ENCODE results near the gene MIA2. TPM values are rescaled to one million over a fixed set of nuclear protein-coding genes. Genes with fewer than 3 reads are reported as not detected.
"Not testable (repeated sequence)": the region's sequence is repeated elsewhere in the genome, so short reads cannot be mapped to it uniquely, and the experiment has no call there.

Gene MIA2
- total RNA-seq, 1 experiment from 2014 or later = 10.9 TPM

GRCh38 chr14:39266871-39267607 is 33.3 kb downstream of the MIA2 start:
- DNase-seq (ENCODE audit: low spot score) = peak; percentile 49

GRCh38 chr14:39267608-39268005 is 33.9 kb downstream of the MIA2 start:
- peak; percentile 4 for DNase-seq (ENCODE audit: low spot score)

DNA sequence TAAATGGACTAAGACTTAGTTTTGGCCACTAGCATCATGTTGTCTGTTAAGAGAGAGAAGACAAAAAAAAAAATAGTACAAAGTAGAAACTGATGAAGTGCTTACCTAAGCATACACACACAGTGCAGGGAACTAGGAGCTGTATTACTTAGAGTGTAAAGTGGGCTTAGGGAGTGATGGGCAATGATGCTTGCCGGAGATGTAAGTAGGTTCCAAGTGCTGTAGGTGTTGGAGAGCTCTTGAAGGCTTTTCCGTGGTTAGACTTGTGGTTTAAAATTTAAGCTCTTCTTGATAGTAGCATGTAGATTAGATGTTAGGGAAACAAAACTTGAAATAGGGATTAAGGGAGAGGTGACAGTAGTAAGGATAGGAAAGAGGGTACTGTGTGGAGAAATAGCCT is 34.7 kb downstream of the MIA2 start:
- DNase-seq (ENCODE audit: low spot score) = peak; percentile 2

- no peak for DNase-seq (ENCODE audit: low spot score)
Observed at GRCh38 chr14:39272918-39273317, 39.2 kb downstream of the MIA2 start.

DNA sequence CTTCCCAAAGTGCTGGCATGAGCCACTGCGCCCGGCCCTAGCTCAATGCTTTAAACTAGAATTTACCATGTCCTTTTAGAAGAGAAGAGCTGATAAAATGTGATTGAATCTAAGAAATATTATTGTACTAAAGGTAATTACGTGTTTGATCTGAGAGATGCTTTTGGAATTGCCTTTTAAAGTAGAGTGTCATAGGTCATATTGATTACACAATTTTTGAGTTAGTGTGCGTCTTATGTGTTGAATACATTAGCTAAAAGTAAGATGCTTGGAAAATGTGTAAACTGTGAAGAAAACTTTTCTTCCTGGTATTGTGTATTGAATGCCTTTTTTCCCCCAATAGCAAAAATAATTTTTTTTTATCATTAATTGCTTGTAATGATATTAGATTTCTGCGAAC is 41.7 kb downstream of the MIA2 start:
- DNase-seq (ENCODE audit: low spot score) = no peak

DNA sequence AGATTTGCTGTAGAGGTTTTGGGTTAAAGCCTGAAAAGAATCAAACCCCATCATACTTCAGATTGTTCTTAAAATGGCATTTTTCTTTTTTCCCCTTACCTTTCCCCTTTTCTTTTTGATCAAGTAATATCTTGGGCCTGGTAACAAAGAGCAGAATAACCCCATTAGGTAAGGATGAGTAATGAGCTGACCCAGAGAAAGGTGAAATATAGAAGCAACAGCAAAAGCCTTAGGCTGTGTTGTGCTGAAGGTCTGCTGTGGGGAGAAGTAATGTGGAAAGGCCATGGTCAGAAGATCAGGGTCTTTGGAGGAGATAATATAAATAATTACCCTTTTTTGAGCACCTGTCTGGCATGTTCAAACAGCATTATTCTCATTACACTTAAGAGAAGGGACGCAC is 42.3 kb downstream of the MIA2 start:
- DNase-seq (ENCODE audit: low spot score) = no peak

DNA sequence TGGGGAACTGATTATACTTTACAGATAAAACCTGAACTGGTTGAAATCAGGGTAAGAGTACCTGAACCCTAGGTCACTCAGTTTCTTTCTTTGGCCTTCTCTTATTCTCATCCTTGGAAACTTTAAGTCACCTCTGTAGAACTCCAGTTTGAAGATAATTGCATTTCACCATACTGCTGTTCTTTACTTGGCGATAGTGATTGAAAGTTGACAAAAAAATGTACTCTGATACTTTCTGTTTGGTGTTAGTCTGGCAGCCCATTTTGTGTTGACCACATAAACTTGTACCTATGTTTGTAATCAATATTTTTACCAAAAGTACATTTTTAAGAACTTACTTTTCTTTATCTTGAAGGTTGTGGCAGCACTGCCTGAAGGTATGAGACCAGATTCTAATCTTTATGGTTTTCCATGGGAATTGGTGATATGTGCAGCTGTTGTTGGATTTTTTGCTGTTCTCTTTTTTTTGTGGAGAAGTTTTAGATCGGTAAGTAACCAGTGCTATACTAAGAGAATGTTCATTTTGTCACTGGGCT is 42.9 kb downstream of the MIA2 start:
- DNase-seq (ENCODE audit: low spot score) = no peak

DNA sequence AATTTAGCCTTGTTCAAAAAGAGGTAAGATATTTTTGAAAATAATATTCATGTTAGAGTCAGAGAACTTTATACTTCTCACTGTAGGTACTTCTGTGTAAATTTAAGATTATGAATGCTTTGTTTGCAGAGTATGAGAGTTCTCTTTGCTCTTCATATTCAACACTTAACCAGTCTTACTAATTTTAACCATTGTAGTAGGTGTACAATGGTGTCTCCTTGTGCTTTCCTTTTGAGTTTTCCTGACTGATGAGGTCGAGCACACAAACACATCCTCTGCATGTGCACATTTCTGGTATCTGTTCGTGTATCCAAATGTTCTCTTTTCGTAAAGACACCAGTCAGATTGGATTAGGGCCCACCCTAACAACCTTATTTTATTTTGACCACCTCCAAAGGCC is 45.8 kb downstream of the MIA2 start:
- DNase-seq (ENCODE audit: low spot score) = no peak

DNA sequence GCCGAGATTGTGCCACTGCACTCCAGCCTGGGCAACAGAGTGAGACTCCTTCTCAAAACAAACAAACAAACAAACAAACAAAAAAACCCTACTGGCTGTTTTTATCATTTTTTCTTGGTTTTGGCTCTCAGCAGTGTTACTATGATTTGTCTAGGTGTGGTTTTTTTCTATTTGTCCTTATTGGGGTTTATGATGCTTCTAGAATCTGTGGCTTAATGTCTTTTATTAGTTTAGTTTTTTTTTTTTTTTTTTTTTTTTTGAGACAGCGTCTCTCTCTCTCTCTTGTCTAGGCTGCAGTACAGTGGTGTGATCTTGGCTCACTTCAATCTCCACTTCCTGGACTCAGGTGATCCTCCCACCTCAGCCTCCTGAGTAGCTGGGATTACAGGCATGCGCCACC is 47.0 kb downstream of the MIA2 start:
- DNase-seq (ENCODE audit: low spot score) = not testable (repeated sequence)

DNA sequence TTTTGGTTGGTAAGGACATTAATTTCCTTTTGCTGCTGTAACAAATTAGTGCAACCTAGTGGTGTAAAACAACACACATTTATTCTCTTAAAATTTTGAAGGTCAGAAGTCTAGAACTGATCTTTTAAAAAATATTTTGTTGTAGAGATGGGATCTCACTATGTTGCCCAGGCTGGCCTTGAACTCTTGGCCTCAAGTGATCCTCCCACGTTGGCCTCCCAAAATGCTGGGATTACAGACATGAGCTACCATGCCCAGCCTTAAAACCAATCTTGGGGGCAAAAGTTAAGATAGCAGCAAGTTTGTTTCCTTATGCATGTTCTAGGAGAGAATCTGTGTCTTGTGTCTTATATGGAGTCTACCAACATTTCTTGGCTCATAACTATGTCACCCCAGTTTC is 55.8 kb downstream of the MIA2 start:
- no peak for DNase-seq (ENCODE audit: low spot score)

DNA sequence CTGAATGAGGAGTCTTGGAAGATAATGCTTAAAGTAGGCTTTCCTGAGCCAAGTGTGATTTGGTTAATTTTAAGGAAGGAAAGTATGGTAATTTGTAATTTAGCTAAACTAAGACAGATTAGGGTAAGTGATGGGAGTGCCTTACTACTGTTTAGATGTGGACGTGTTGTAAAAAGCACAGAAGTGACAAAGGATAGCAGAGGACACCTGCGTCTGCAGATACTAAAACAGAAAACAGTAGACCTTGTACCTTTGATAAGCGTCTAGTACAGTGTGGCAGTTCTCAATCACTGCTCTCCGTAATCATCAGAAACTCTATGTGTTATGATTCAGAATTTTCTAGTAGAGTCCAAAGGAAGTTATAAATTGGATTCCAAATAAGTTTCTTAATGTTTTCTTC is 58.0 kb downstream of the MIA2 start:
- no peak for DNase-seq (ENCODE audit: low spot score)

GRCh38 chr14:39293629-39294028 is 59.9 kb downstream of the MIA2 start:
- DNase-seq (ENCODE audit: low spot score) = no peak

GRCh38 chr14:39300389-39300788 is 66.7 kb downstream of the MIA2 start:
- not testable (repeated sequence) for DNase-seq (ENCODE audit: low spot score)

DNA sequence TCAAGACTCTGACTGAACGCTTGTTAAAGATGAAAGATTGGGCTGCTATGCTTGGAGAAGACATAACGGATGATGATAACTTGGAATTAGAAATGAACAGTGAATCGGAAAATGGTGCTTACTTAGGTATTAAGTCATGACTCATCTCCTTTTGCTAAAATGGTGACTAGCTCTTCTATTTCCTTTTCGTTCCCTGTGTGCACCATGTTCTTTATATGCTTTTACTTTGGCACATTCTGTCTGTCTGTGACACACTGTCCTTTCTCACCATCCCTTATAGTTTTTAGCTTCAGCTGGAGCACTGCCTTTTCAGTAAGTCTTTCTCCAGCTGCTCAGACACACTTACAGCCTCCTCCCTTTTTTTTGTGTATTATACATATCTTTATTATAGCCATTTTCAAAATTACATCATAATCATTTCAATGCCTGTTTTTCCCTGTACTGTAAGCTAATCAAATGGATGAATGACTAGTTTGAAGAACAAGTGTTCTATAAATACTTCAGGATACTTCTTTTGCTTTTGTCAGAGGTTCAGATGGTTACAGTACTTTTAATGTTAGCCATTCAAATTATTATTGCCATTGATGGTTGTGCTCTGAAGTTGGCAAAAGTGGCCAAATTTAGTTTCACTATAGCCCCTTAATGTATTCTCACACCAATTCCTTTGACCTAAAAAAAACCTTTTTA is 68.6 kb downstream of the MIA2 start:
- DNase-seq (ENCODE audit: low spot score) = peak; percentile 3

DNA sequence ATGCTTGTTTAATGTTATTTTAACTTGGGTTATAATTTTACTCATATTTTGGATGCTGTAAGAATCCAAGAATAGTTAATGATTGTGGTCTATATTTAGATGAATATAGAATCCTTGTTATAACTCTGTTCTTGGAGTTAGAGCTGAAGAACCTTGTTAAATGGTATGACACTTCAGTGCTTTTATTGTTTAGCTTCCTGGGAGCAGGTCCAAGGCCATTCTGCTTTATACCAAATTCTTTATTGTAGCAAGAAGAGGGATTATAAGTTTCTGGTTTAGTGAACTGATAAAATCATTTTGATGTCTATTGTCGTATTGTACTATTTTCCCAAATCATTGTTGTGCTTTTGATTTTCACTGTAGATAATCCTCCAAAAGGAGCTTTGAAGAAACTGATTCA is 69.4 kb downstream of the MIA2 start:
- DNase-seq (ENCODE audit: low spot score) = no peak

DNA sequence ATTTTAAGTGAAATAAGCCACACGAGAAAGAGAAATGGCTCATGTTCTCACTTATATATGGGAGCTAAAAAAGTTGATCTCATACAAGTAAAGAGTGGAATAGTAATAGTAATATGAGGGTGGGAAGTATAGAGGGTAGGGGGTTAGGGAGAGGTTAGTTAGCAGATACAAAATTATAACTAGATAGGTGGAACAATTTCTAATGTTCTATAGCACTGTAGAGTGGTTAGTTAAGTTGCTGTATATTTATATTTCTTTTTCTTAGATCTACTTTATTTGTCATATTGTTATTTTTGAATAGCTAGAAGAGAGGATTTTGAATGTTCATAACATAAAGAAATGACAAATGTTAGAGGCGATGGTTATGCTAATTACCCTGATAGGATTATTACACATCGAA is 74.1 kb downstream of the MIA2 start:
- no peak for DNase-seq (ENCODE audit: low spot score)

- DNase-seq (ENCODE audit: low spot score) = no peak
Observed at GRCh38 chr14:39310051-39310450, 76.3 kb downstream of the MIA2 start.

- DNase-seq (ENCODE audit: low spot score) = no peak
Observed at GRCh38 chr14:39315859-39316444, 82.2 kb downstream of the MIA2 start.

- DNase-seq (ENCODE audit: low spot score) = no peak
Observed at GRCh38 chr14:39316830-39317553, 83.3 kb downstream of the MIA2 start.

DNA sequence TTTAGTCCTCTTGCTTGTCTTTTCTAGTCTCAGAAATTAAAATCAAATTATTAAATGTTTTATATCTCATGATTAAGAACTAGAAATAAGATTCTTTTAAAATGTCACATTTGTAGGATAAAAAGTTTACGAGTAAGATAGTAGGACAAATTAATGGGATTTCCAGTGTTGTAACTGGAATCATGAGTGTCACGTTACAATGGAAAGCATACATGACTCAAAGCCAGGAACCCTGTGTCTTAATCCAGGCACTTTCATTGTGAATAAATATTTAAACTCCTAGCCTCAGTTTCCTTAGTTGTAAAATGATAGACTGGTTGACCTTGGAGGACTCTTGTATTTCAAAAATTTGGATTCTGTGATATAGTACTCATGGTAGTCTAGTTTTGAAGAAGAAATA is 84.9 kb downstream of the MIA2 start:
- no peak for DNase-seq (ENCODE audit: low spot score)

- DNase-seq (ENCODE audit: low spot score) = no peak
Observed at GRCh38 chr14:39319381-39319780, 85.7 kb downstream of the MIA2 start.

DNA sequence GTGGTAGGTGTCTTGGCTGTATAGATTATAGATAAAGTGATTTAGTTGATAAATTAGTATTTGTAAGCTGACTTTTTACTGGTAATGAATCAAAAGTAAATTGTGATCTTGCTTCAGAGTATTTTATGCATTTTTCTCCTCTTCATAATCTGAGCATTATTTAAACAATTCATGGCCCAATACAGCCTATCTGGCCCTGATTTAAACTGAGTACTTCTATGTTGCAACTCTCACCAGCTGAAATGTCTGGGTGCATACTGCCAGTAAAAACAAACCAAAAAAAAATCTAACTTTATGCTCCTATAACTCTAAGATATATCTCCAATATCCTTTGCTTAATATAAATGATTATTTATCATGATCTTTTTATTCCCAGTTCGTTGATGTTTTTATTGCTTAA is 86.6 kb downstream of the MIA2 start:
- no peak for DNase-seq (ENCODE audit: low spot score)

Measured in A172 (cell line).